HCT116 (cell line): ENCODE data around the gene TIAM2. TPM values are rescaled to one million over a fixed set of nuclear protein-coding genes. Genes with fewer than 3 reads are reported as not detected.

Source experiments
- ATAC-seq: fragments of 200-7000 bp; cut with Tn5 transposase; 2 replicates; pipeline ENCODE4 v1.9.1; 2020; ENCODE audit warnings: mild to moderate bottlenecking, moderate library complexity
- BruUV-seq: library from RNA; stranded (reverse); fragments of 400-500 nt; replicated peaks from 2 replicates; lab custom pipeline; 2021; lab: Mats Ljungman, UMichigan
- CTCF ChIA-PET: fragments of 300-600 bp; sonication (Branson Sonifier 250); formaldehyde crosslinking; loops from one replicate; lab custom pipeline; 2021; ENCODE audit warnings: antibody characterized with exemption; lab: Charles Lee
- POLR2A ChIA-PET: fragments of 300-600, 350-600 bp; sonication (Branson Sonifier 250); formaldehyde crosslinking; loops from one replicate; lab custom pipeline; 2021; ENCODE audit warnings: antibody characterized with exemption; lab: Charles Lee
- RAD21 ChIA-PET, 2 experiments: fragments of 300-600 bp; sonication (Branson Sonifier 250); formaldehyde crosslinking; loops; one replicate each; lab custom pipeline; 2023; ENCODE audit warnings: low total read pairs in 2 of 2; ENCODE audit not compliant: uncharacterized antibody in 2 of 2, unreplicated experiment in 2 of 2, low non-redundant PET in 1 of 2; lab: Charles Lee
- DNase-seq: peaks from one replicate; pipeline ENCODE4 v3.0.0-alpha.2; 2010; ENCODE audit warnings: low read depth, low spot score
- H2AFZ ChIP-seq: fragments of 200-600 bp; shearing (Covaris generic), sonication (generic); 2 replicates; pipeline ENCODE4 v1.6.1; 2017; ENCODE audit warnings: low read depth, mixed run types, mixed read lengths, antibody characterized with exemption, low read length; ENCODE audit not compliant: poor library complexity, severe bottlenecking
- H3K27ac ChIP-seq: 2 replicates; pipeline ENCODE4 v1.5.1; 2012; ENCODE audit warnings: low read depth, low read length
- H3K27me3 ChIP-seq: fragments of 200-600 bp; sonication (generic); 2 replicates; pipeline ENCODE4 v1.6.1; 2016; ENCODE audit warnings: mixed run types, low read length, mixed read lengths; ENCODE audit not compliant: insufficient read depth
- H3K36me3 ChIP-seq, 2 experiments: fragments of 200-500 bp in 1 of 2; fragments of 200-600 bp in 1 of 2; sonication (Bioruptor generic) in 1 of 2; sonication (generic) in 1 of 2; 2 replicates each; pipeline versions ENCODE4 v1.5.1 to v1.6.1; 2014 to 2016; ENCODE audit warnings: low read length in 2 of 2, inconsistent platforms in 1 of 2, mixed read lengths in 1 of 2, mixed run types in 1 of 2; ENCODE audit not compliant: insufficient read depth in 2 of 2, control insufficient read depth in 1 of 2
- H3K4me1 ChIP-seq, 2 experiments: fragments of 200-600 bp in 1 of 2; sonication (generic) in 1 of 2; 2 replicates each; pipeline versions ENCODE4 v1.5.1 to v1.6.1; 2012 to 2017; ENCODE audit warnings: low read length in 2 of 2, inconsistent platforms in 1 of 2, mild to moderate bottlenecking in 1 of 2, mixed read lengths in 1 of 2, mixed run types in 1 of 2, moderate library complexity in 1 of 2; ENCODE audit not compliant: insufficient read depth in 2 of 2, control insufficient read depth in 1 of 2
- H3K4me2 ChIP-seq: fragments of 200-600 bp; sonication (generic); 2 replicates; pipeline ENCODE4 v1.6.1; 2017; ENCODE audit warnings: mixed run types, low read length, mixed read lengths
- H3K4me3 ChIP-seq, 2 experiments: fragments of 200-600 bp in 1 of 2; sonication (generic) in 1 of 2; replicated peaks in 1 of 2; 2 replicates each; pipeline ENCODE4 v1.5.1; 2011 to 2016; ENCODE audit warnings: low read length in 2 of 2, control low read depth in 1 of 2, low read depth in 1 of 2, mild to moderate bottlenecking in 1 of 2, mixed read lengths in 1 of 2, mixed run types in 1 of 2
- H3K79me2 ChIP-seq: fragments of 200-600 bp; sonication (generic); 2 replicates; pipeline ENCODE4 v1.6.1; 2017; ENCODE audit warnings: mild to moderate bottlenecking, mixed run types, low read length, moderate library complexity, mixed read lengths; ENCODE audit not compliant: insufficient read depth
- H3K9ac ChIP-seq: fragments of 200-600 bp; sonication (generic); 2 replicates; pipeline ENCODE4 v1.6.1; 2016; ENCODE audit warnings: low read length, mixed read lengths
- H3K9me2 ChIP-seq: fragments of 200-600 bp; sonication (generic), shearing (Covaris generic); 2 replicates; pipeline ENCODE4 v1.6.1; 2017; ENCODE audit warnings: mixed run types, mild to moderate bottlenecking, moderate library complexity; ENCODE audit not compliant: insufficient read depth
- H3K9me3 ChIP-seq, 2 experiments: fragments of 200-500 bp in 1 of 2; fragments of 200-600 bp in 1 of 2; sonication (Bioruptor generic) in 1 of 2; sonication (generic) in 1 of 2; 2 replicates each; pipeline ENCODE4 v1.6.1; 2014 to 2017; ENCODE audit warnings: low read length in 2 of 2, mixed read lengths in 2 of 2, inconsistent platforms in 1 of 2, low read depth in 1 of 2, mild to moderate bottlenecking in 1 of 2, mixed run types in 1 of 2, moderate library complexity in 1 of 2; ENCODE audit not compliant: control insufficient read depth in 1 of 2, insufficient read depth in 1 of 2
- H4K20me1 ChIP-seq: fragments of 200-600 bp; sonication (generic), shearing (Covaris generic); 2 replicates; pipeline ENCODE4 v1.6.1; 2017; ENCODE audit warnings: mixed run types, mild to moderate bottlenecking, moderate library complexity; ENCODE audit not compliant: insufficient read depth
- CBX3 ChIP-seq: IDR thresholded peaks from 2 replicates; pipeline ENCODE4 v1.6.1; 2012; ENCODE audit warnings: low read depth
- CEBPB ChIP-seq: IDR thresholded peaks from 2 replicates; pipeline ENCODE4 v1.6.1; 2012; ENCODE audit warnings: low read depth
- ELF1 ChIP-seq: IDR thresholded peaks from 2 replicates; pipeline ENCODE4 v1.6.1; 2012; ENCODE audit warnings: low read depth, borderline replicate concordance
- EZH2 ChIP-seq: fragments of 200-600 bp; sonication (generic); IDR thresholded peaks from 2 replicates; pipeline ENCODE4 v1.6.1; 2017; ENCODE audit warnings: antibody characterized with exemption, mixed run types
- EZH2phosphoT487 ChIP-seq: fragments of 200-600 bp; IDR thresholded peaks from 2 replicates; pipeline ENCODE4 v1.6.1; 2018; ENCODE audit warnings: antibody characterized with exemption, borderline replicate concordance
- JUND ChIP-seq: IDR thresholded peaks from 2 replicates; pipeline ENCODE4 v1.6.1; 2012
- POLR2A ChIP-seq: IDR thresholded peaks from 2 replicates; pipeline ENCODE4 v1.7.0; 2011; ENCODE audit warnings: borderline replicate concordance; ENCODE audit not compliant: insufficient read depth, insufficient read length; ENCODE audit errors: extremely low read depth
- SIN3A ChIP-seq: IDR thresholded peaks from 2 replicates; pipeline ENCODE4 v1.6.1; 2012; ENCODE audit warnings: low read depth
- TCF7L2 ChIP-seq: IDR thresholded peaks from 2 replicates; pipeline ENCODE4 v1.7.0; 2011; ENCODE audit warnings: borderline replicate concordance, inconsistent platforms; ENCODE audit not compliant: insufficient read depth, insufficient read length; ENCODE audit errors: extremely low read depth
- YY1 ChIP-seq: IDR thresholded peaks from 2 replicates; pipeline ENCODE4 v1.6.1; 2011; ENCODE audit warnings: low read length, low read depth, moderate library complexity, mild to moderate bottlenecking; ENCODE audit not compliant: insufficient replicate concordance; ENCODE audit errors: extremely low read depth
- ZFX ChIP-seq: fragments of 450-650 bp; IDR thresholded peaks from 2 replicates; pipeline ENCODE4 v1.6.1; 2017
- ZNF274 ChIP-seq: fragments of 200-500 bp; sonication (Bioruptor generic); IDR thresholded peaks from 2 replicates; pipeline ENCODE4 v1.6.1; 2014; ENCODE audit warnings: mild to moderate bottlenecking, low read depth, low read length, inconsistent platforms
- intact Hi-C: fragments of 100-400 bp; cut with micrococcal nuclease; formaldehyde crosslinking; loops from 2 replicates; pipeline ENCODE4 v1.10.0; 2022
- total RNA-seq: library from RNA; stranded (reverse); gene quantifications from one replicate; pipeline ENCODE4 v1.2.1, GENCODE V29; 2021; ENCODE audit not compliant: unreplicated experiment
- TF ChIP-seq, protein P1 (sequence below): IDR thresholded peaks from 2 replicates; pipeline ENCODE4 v1.6.1; 2012
- TF ChIP-seq, protein P2 (sequence below): IDR thresholded peaks from 2 replicates; pipeline ENCODE4 v1.6.1; 2012
- TF ChIP-seq, protein P3 (sequence below): IDR thresholded peaks from 2 replicates; pipeline ENCODE4 v1.6.1; 2012; ENCODE audit warnings: low read depth
- TF ChIP-seq, protein P4 (sequence below): IDR thresholded peaks from 2 replicates; pipeline ENCODE4 v1.6.1; 2011; ENCODE audit warnings: mild to moderate bottlenecking, low read length, moderate library complexity; ENCODE audit not compliant: insufficient replicate concordance; ENCODE audit errors: extremely low read depth
- TF ChIP-seq, protein P5 (sequence below), 3 experiments: fragments of 200-600 bp in 1 of 3; sonication (generic) in 1 of 3; IDR thresholded peaks in 2 of 3; conservative IDR thresholded peaks in 1 of 3; 2 replicates each; pipeline ENCODE4 v1.5.1; 2012 to 2017; ENCODE audit warnings: low read depth in 2 of 3, low read length in 2 of 3, antibody characterized with exemption in 1 of 3, borderline replicate concordance in 1 of 3, control low read depth in 1 of 3, mild to moderate bottlenecking in 1 of 3, mixed read lengths in 1 of 3, mixed run types in 1 of 3, moderate library complexity in 1 of 3; ENCODE audit not compliant: insufficient read depth in 1 of 3

TIAM2 gene
- total RNA-seq, 1 experiment from 2014 or later: 9.4 TPM

DNA sequence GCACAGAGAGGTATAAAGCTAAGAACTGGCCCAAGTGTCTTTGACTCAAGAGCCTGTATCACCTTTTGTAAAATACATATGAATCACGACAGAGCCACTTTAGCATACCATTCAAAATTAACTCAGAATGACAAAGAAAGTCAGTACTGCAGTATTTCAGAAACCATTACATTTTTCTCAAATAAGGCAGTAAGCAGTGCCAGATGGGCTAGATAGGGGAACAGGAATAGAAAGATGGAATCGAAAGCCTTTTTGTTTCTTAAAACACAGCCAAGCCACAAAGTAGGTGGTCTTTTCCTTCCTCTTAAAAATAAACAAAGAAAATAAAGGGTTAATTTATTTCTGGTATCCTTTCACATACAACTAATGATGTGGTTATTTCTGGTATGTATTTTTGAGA, 279.0 kb downstream of the TIAM2 start:
- no peaks in the 10 kb centered on the region for H3K27me3 ChIP-seq
- no TSS peak for BruUV-seq
- H2AFZ ChIP-seq: no peak overlapping the region
- CTCF ChIA-PET: no interaction called here
- DNase-seq (no peak), ATAC-seq (no peak)
- peaks cover 0 to 6% of the 10 kb centered on the region in 2 experiments; a peak in 1 of 4 replicates for H3K36me3 ChIP-seq
- intact Hi-C loops: no loop called here
- no peak overlapping the region for H3K9ac ChIP-seq
- peaks cover 5 to 13% of the 10 kb centered on the region in 2 experiments for H3K4me1 ChIP-seq
- H3K9me3 ChIP-seq: no peaks in the 10 kb centered on the region
- RAD21 ChIA-PET: no interaction called here
- no peak overlapping the region for H3K4me2 ChIP-seq
- H3K4me3 ChIP-seq: no peak overlapping the region
- no peak overlapping the region for H3K27ac ChIP-seq
- POLR2A ChIA-PET: no interaction called here
- no peaks in the 10 kb centered on the region; the same call in 1 of the 2 replicates for H3K79me2 ChIP-seq
- no peak for TF ChIP-seq TCF7L2
- TF ChIP-seq CEBPB: no peak
- TF ChIP-seq, protein P1, sequence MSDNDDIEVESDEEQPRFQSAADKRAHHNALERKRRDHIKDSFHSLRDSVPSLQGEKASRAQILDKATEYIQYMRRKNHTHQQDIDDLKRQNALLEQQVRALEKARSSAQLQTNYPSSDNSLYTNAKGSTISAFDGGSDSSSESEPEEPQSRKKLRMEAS: no peak
- TF ChIP-seq EZH2phosphoT487: no peak
- TF ChIP-seq, protein P2, sequence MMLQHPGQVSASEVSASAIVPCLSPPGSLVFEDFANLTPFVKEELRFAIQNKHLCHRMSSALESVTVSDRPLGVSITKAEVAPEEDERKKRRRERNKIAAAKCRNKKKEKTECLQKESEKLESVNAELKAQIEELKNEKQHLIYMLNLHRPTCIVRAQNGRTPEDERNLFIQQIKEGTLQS: no peak
- TF ChIP-seq JUND: no peak
- no peak for TF ChIP-seq ZFX
- no peak for TF ChIP-seq ELF1
- no peak for TF ChIP-seq ZNF274
- TF ChIP-seq, protein P3, sequence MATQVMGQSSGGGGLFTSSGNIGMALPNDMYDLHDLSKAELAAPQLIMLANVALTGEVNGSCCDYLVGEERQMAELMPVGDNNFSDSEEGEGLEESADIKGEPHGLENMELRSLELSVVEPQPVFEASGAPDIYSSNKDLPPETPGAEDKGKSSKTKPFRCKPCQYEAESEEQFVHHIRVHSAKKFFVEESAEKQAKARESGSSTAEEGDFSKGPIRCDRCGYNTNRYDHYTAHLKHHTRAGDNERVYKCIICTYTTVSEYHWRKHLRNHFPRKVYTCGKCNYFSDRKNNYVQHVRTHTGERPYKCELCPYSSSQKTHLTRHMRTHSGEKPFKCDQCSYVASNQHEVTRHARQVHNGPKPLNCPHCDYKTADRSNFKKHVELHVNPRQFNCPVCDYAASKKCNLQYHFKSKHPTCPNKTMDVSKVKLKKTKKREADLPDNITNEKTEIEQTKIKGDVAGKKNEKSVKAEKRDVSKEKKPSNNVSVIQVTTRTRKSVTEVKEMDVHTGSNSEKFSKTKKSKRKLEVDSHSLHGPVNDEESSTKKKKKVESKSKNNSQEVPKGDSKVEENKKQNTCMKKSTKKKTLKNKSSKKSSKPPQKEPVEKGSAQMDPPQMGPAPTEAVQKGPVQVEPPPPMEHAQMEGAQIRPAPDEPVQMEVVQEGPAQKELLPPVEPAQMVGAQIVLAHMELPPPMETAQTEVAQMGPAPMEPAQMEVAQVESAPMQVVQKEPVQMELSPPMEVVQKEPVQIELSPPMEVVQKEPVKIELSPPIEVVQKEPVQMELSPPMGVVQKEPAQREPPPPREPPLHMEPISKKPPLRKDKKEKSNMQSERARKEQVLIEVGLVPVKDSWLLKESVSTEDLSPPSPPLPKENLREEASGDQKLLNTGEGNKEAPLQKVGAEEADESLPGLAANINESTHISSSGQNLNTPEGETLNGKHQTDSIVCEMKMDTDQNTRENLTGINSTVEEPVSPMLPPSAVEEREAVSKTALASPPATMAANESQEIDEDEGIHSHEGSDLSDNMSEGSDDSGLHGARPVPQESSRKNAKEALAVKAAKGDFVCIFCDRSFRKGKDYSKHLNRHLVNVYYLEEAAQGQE: no peak
- TF ChIP-seq YY1: no peak
- TF ChIP-seq CBX3: no peak
- TF ChIP-seq POLR2A: no peak
- TF ChIP-seq EZH2: no peak
- TF ChIP-seq, protein P4, sequence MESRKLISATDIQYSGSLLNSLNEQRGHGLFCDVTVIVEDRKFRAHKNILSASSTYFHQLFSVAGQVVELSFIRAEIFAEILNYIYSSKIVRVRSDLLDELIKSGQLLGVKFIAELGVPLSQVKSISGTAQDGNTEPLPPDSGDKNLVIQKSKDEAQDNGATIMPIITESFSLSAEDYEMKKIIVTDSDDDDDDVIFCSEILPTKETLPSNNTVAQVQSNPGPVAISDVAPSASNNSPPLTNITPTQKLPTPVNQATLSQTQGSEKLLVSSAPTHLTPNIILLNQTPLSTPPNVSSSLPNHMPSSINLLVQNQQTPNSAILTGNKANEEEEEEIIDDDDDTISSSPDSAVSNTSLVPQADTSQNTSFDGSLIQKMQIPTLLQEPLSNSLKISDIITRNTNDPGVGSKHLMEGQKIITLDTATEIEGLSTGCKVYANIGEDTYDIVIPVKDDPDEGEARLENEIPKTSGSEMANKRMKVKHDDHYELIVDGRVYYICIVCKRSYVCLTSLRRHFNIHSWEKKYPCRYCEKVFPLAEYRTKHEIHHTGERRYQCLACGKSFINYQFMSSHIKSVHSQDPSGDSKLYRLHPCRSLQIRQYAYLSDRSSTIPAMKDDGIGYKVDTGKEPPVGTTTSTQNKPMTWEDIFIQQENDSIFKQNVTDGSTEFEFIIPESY: no peak
- TF ChIP-seq, protein P5, sequence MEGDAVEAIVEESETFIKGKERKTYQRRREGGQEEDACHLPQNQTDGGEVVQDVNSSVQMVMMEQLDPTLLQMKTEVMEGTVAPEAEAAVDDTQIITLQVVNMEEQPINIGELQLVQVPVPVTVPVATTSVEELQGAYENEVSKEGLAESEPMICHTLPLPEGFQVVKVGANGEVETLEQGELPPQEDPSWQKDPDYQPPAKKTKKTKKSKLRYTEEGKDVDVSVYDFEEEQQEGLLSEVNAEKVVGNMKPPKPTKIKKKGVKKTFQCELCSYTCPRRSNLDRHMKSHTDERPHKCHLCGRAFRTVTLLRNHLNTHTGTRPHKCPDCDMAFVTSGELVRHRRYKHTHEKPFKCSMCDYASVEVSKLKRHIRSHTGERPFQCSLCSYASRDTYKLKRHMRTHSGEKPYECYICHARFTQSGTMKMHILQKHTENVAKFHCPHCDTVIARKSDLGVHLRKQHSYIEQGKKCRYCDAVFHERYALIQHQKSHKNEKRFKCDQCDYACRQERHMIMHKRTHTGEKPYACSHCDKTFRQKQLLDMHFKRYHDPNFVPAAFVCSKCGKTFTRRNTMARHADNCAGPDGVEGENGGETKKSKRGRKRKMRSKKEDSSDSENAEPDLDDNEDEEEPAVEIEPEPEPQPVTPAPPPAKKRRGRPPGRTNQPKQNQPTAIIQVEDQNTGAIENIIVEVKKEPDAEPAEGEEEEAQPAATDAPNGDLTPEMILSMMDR (IDR thresholded peaks at IDR 0.05 in 2 of 3, conservative IDR thresholded peaks at IDR 0.05 in 1 of 3; ENCODE audit: borderline replicate concordance in 1 of 3, insufficient read depth in 1 of 3, low read depth in 2 of 3, low read length in 2 of 3): no peak
- no peak for TF ChIP-seq SIN3A
- no peaks in the 10 kb centered on the region for H3K9me2 ChIP-seq
- no peaks in the 10 kb centered on the region for H4K20me1 ChIP-seq
